ENCODE results near the gene GALNT15.

GALNT15 gene

DNA sequence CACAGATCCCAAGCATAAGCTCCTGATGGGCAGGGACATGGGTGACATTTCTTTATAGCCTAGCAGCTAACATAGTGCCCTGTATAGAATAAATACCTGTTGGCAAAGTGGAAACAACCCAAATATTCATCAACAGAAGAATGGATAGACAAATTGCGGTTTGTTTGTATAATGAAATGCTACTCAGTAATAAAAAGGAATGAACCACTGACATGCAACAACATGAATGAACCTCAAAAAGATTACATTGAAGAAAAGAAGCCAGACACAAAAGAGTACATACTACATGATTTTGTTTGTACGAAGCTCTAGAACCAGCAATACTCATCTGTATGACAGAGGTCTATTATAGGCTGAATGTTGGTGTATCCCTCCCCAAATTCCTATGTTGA lies 33.6 kb upstream of the GALNT15 start:
- DNase-seq (ENCODE audit: insufficient read length) (no peak), FAIRE-seq (no peak)

DNA sequence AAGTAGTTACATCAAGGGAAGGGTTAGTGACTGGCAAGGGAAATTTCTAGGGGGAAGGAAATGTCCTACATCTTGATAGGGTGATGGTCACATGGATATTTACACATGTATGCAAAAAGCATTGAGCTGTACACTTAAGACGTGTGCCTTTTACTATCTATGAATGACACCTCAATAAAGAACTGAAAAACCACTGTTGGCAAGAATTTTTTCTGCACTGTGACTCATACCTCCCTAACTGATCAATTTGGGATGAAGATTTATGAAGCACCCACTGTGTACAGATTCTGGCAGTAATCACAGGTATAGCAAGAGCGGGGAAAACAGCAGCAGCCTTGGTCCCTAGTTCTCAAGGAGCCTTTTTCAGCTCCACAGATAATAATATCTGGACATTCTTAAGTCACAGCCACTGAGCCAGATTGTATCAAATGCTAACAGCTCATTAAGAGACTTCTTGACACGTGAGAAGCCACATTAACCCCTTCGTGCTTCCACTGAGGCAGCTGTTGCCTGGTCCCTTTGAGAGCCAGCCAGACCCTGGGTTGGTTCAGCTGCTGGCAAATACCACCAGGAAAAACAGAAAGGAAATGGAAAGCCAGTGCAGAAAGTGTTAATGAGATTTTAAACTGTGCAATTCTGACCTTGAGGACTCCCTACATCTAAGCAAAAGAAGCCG lies 32.0 kb upstream of the GALNT15 start:
- no peak for FAIRE-seq
- TF ChIP-seq TAF1 (IDR thresholded peaks at IDR 0.05; ENCODE audit: borderline replicate concordance, low read depth, low read length) (no peak), POLR2AphosphoS5 (IDR thresholded peaks at IDR 0.05; ENCODE audit: low read depth, low read length) (no peak)
- DNase-seq (ENCODE audit: insufficient read length) = no peak

More for the DNA sequence above, 33.6 kb upstream of the GALNT15 start:
- TF ChIP-seq POLR2A (IDR thresholded peaks at IDR 0.05; ENCODE audit: low read depth, low read length) (no peak), TAF1 (IDR thresholded peaks at IDR 0.05; ENCODE audit: borderline replicate concordance, low read depth, low read length) (no peak), POLR2AphosphoS5 (IDR thresholded peaks at IDR 0.05; ENCODE audit: low read depth, low read length) (no peak)

DNA sequence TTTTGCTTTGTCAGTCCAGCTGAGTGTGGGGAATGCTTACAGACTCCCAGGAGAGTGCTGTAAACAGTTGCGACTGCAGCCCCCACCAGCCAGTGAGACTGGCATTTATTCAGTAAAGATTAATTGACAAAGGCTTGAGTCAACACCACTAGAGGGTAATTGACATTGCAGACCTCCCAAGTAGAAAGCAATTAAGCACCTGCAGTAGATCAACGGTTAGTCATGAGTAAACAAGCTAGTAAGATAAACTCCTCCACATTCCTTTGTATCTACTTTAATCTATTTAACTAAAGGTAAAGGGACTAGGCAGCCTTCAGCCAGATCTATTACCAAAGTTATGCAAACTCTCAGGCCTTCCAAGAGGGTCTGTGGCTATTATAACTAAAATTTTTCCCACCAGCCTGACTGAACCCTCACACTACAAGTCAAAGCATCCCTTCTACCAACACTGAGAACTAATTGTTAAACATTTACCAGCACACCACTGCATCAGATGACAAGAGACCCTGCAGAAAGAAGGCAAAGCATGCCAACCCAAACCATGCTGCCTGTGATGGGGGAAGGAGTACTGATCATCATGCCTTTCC lies 30.5 kb upstream of the GALNT15 start:
- FAIRE-seq (no peak), DNase-seq (ENCODE audit: insufficient read length) (no peak)
- no peak for TF ChIP-seq POLR2A (IDR thresholded peaks at IDR 0.05; ENCODE audit: low read depth, low read length)
- TF ChIP-seq POLR2AphosphoS5 (IDR thresholded peaks at IDR 0.05; ENCODE audit: low read depth, low read length) = no peak

DNA sequence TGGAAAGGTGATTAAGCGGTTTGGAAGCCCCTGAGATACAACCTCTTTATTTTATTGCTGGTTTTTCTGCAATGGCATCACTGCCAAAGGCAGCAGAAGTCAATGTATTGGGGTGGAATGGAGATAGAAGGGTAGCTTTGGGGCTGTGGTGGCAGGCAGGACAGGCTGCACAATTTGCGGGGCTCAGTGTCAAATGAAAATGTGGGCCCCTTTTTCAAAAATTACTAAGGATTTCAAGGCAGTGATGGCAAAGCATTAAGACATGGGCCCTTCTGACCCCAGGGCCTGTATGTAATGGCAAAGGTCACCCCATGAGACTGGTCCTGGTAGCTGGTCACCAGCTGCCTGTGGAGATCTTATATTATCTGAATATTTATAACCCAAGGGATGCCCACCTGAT lies 29.3 kb upstream of the GALNT15 start:
- FAIRE-seq = no peak
- TF ChIP-seq POLR2A (IDR thresholded peaks at IDR 0.05; ENCODE audit: low read depth, low read length) (no peak), POLR2AphosphoS5 (IDR thresholded peaks at IDR 0.05; ENCODE audit: low read depth, low read length) (no peak), TAF1 (IDR thresholded peaks at IDR 0.05; ENCODE audit: borderline replicate concordance, low read depth, low read length) (no peak)
- no peak for DNase-seq (ENCODE audit: insufficient read length)

DNA sequence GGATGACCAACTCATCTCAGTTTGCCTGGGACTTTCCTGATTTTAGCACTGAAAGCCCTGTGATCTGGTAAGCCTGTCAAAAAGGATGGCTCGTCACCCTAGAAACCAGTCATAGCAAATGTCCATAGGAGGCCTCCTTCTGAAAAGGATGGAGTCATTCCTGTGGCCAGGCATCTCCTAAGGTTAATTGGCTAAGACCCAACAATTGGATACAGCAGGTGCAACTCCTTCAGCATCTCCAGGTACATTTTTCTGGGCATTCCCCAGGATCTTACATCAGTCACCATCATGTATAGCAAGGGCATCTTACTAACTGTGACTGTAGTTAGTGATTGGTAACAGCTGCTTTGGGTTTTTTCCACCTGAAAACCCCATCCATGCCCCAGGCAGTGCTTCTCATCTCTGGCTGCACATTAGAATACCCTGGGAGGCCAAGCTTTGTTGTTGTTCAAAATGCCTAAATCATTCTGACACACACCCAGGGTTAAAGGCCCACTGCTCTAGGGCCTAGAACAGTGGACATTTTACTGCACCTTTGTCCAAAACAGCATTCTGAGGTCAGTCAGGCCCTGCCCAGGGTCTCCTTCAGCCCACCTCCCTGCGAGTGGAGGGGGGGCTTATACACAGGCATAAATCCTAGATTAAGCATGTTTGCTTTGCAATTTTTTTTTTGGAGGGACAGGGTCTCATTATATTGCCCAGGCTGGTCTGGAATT lies 28.3 kb upstream of the GALNT15 start:
- TF ChIP-seq POLR2A (IDR thresholded peaks at IDR 0.05; ENCODE audit: low read depth, low read length) (no peak), POLR2AphosphoS5 (IDR thresholded peaks at IDR 0.05; ENCODE audit: low read depth, low read length) (no peak)
- FAIRE-seq (no peak), DNase-seq (ENCODE audit: insufficient read length) (no peak)

DNA sequence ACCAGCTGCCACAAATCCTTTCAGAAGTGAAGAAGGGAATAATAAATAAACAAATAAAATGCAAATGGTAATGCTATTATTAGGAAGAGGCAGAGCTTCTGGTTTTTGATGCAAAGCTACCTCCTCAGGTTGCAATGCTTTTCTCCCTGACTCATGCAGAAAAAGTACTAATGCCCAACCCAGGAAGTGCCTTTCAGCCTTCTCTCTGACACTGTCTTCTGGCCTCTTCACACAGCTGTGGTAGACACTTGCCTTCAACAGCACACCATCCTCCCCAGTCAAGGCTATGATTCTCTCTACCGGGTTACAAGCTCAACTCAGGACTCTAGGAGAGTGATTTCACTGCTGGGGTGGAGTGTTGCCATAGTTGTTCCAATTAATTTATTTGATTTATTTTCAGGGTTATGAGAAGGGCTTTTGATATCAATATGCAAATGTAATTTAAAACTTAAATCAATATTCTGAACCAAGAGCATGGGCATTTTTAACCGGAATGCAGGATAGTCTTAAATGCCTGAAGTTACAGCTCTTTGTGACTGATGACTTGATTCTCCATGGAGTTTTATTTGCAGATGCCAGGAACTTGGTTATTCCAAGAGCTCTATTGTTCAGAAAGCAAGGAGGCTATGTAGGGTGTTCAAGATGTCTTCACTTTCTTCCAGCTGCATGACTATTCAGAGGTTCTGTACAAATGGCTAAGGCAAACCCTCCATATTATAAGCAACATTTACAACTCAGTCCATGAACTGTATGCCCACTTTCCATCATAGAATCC lies 27.1 kb upstream of the GALNT15 start:
- FAIRE-seq = peak; percentile 58

DNA sequence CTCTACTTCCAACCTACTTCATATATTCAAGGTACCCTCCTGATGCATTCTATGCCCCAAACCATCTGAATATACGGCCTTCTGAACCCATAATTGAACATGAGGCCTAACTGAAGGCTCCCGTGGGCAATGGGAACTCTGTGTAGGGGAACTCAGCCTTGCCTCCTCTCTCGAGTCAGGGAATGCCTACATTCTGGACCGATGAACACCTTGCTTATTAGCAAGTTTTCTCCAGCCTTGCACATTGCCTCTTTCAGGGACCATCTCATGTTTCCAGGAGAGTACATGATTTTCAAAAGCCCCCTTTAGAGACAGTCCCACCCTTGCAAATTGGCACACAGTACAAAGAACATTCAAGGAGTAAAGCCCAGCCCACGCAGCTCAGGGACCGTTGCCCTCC lies 26.3 kb upstream of the GALNT15 start:
- FAIRE-seq (no peak), DNase-seq (ENCODE audit: insufficient read length) (no peak)
- no peak for TF ChIP-seq POLR2AphosphoS5 (IDR thresholded peaks at IDR 0.05; ENCODE audit: low read depth, low read length)
- TF ChIP-seq TAF1 (IDR thresholded peaks at IDR 0.05; ENCODE audit: borderline replicate concordance, low read depth, low read length) = no peak
- TF ChIP-seq POLR2A (IDR thresholded peaks at IDR 0.05; ENCODE audit: low read depth, low read length) = no peak

More for the DNA sequence above, 27.1 kb upstream of the GALNT15 start:
- TF ChIP-seq POLR2AphosphoS5 (IDR thresholded peaks at IDR 0.05; ENCODE audit: low read depth, low read length) = no peak
- no peak for TF ChIP-seq TAF1 (IDR thresholded peaks at IDR 0.05; ENCODE audit: borderline replicate concordance, low read depth, low read length)
- no peak for TF ChIP-seq POLR2A (IDR thresholded peaks at IDR 0.05; ENCODE audit: low read depth, low read length)
- DNase-seq (ENCODE audit: insufficient read length) = peak; percentile 17

DNA sequence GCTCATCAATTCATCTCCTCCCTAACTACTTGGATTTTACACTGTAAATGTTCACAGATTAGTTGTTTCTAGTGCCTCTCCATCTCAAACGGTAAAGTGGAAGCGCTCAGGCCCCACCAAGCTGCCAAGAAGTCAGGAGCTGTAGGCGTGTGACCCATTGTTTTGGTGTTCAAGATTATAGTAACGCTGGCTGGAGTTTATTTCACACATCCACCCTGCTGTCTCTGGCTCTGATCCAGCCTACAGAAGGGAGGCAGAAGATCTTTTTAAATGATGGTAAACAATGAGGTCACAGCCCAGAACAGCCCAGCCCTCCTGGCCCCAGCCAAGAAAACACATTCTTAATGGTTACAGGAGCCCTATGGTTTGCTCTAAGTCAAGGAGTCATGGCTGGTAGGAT lies 25.7 kb upstream of the GALNT15 start:
- DNase-seq (ENCODE audit: insufficient read length) (no peak), FAIRE-seq (no peak)
- no peak for TF ChIP-seq TAF1 (IDR thresholded peaks at IDR 0.05; ENCODE audit: borderline replicate concordance, low read depth, low read length)
- TF ChIP-seq POLR2A (IDR thresholded peaks at IDR 0.05; ENCODE audit: low read depth, low read length) = no peak
- TF ChIP-seq POLR2AphosphoS5 (IDR thresholded peaks at IDR 0.05; ENCODE audit: low read depth, low read length) = no peak

DNA sequence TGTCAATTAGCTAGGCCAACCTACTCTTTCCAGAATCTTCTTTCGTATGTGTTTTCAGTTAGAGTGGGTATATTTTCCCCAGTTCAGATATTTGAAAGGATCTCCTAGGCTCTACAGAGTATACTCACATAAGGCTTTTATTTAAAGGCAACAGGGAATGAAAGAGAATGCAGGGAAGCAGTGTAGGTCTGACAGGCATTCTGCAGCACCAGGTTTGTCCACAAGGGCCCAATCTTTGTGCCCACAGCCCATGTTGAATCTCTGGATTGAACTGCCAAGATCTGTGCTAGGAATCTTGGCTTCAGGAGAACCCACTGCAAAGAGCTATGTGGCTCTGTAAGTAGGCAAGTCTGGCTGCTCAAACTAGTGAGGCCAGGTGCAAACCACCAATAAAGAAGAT lies 24.2 kb upstream of the GALNT15 start:
- TF ChIP-seq POLR2A (IDR thresholded peaks at IDR 0.05; ENCODE audit: low read depth, low read length) = no peak
- TF ChIP-seq POLR2AphosphoS5 (IDR thresholded peaks at IDR 0.05; ENCODE audit: low read depth, low read length) = no peak
- no peak for TF ChIP-seq TAF1 (IDR thresholded peaks at IDR 0.05; ENCODE audit: borderline replicate concordance, low read depth, low read length)
- FAIRE-seq (no peak), DNase-seq (ENCODE audit: insufficient read length) (no peak)

DNA sequence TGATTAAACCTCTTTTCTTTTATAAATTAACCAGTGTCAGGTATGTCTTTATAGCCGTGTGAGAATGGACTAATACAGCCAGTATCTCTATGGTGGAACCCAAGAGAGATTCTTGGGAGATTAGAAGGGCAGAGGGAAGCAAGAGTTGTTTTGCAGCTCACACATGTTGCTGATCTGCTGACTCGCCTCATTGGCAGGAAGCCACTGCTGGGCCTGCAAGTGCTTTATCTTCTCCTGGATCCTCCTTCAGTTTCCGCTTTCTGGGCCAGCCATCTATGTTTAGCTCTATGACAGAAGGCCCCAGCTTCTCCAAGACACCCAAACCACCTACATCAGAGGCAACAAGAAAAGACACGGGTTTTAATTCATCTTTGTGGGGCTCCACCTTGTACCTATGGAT lies 23.4 kb upstream of the GALNT15 start:
- TF ChIP-seq TAF1 (IDR thresholded peaks at IDR 0.05; ENCODE audit: borderline replicate concordance, low read depth, low read length) (no peak), POLR2AphosphoS5 (IDR thresholded peaks at IDR 0.05; ENCODE audit: low read depth, low read length) (no peak), POLR2A (IDR thresholded peaks at IDR 0.05; ENCODE audit: low read depth, low read length) (no peak)
- FAIRE-seq = no peak
- DNase-seq (ENCODE audit: insufficient read length) = no peak

DNA sequence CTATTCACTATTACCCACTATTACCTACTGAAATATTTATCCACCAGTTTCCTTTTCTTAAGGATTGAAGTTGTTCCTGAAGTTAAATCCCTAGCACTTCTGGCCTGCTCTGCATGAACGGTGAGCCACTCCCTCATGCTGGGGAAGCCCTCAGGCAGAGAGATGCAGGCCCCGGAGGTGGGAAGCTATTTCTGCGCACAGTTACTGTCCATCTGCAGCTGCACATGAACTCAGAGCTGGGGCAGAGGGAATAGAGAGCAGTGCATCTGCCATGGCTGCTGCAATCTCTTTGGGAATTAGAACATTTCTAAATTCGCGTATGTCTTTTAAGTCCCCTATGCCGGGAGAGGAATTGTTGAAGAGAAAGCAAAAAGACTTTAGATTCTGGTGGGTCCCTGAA lies 6.3 kb upstream of the GALNT15 start:
- TF ChIP-seq POLR2AphosphoS5 (IDR thresholded peaks at IDR 0.05; ENCODE audit: low read depth, low read length) (no peak), TAF1 (IDR thresholded peaks at IDR 0.05; ENCODE audit: borderline replicate concordance, low read depth, low read length) (no peak), POLR2A (IDR thresholded peaks at IDR 0.05; ENCODE audit: low read depth, low read length) (no peak)
- DNase-seq (ENCODE audit: insufficient read length) = no peak
- FAIRE-seq = no peak

All from GM12892 (cell line).